HG02642 (cell line): ENCODE results near the gene OR4D1.
"Not testable (repeated sequence)": the region's sequence is repeated elsewhere in the genome, so short reads cannot be mapped to it uniquely, and the experiment has no call there.

ENCODE experiments used
- ATAC-seq: cut with Tn5 transposase; IDR thresholded peaks from one replicate; pipeline ENCODE4 v1.9.1; 2021; ENCODE audit warnings: mild to moderate bottlenecking; ENCODE audit not compliant: unreplicated experiment, poor library complexity

Gene OR4D1

GRCh38 chr17:58147930-58148434 lies at the start of gene OR4D1:
Gene OR4D1 (plus strand): TSS chr17:58148384. CDS start chr17:58155154, 6,770 bp downstream.
- no peak for ATAC-seq

GRCh38 chr17:58100506-58100905 lies 47.7 kb upstream of the OR4D1 start:
- no peak for ATAC-seq

GRCh38 chr17:58101898-58102297 lies 46.3 kb upstream of the OR4D1 start:
- not testable (repeated sequence) for ATAC-seq

- no peak for ATAC-seq
Measured at GRCh38 chr17:58105093-58105492, 43.1 kb upstream of the OR4D1 start.

- ATAC-seq, result no peak
Measured at GRCh38 chr17:58107306-58107705, 40.9 kb upstream of the OR4D1 start.

GRCh38 chr17:58109197-58109596 lies 39.0 kb upstream of the OR4D1 start:
- ATAC-seq, result no peak

GRCh38 chr17:58110012-58110411 lies 38.2 kb upstream of the OR4D1 start:
- no peak for ATAC-seq

- no peak for ATAC-seq
Measured at GRCh38 chr17:58111676-58112075, 36.5 kb upstream of the OR4D1 start.

- no peak for ATAC-seq
Measured at GRCh38 chr17:58112970-58113631, 35.1 kb upstream of the OR4D1 start.

GRCh38 chr17:58113947-58114346 lies 34.2 kb upstream of the OR4D1 start:
- no peak for ATAC-seq

GRCh38 chr17:58117382-58117781 lies 30.8 kb upstream of the OR4D1 start:
- ATAC-seq, result no peak

- ATAC-seq, result no peak
Measured at GRCh38 chr17:58119491-58119890, 28.7 kb upstream of the OR4D1 start.

GRCh38 chr17:58120195-58120822 lies 27.9 kb upstream of the OR4D1 start:
- ATAC-seq, result no peak

GRCh38 chr17:58121925-58122324 lies 26.3 kb upstream of the OR4D1 start:
- ATAC-seq, result no peak

- ATAC-seq, result no peak
Measured at GRCh38 chr17:58127846-58128245, 20.3 kb upstream of the OR4D1 start.

- ATAC-seq, result not testable (repeated sequence)
Measured at GRCh38 chr17:58132697-58133096, 15.5 kb upstream of the OR4D1 start.

- no peak for ATAC-seq
Measured at GRCh38 chr17:58136669-58137279, 11.4 kb upstream of the OR4D1 start.

GRCh38 chr17:58141505-58141904 lies 6.7 kb upstream of the OR4D1 start:
- no peak for ATAC-seq

GRCh38 chr17:58143335-58143734 lies 4.8 kb upstream of the OR4D1 start:
- ATAC-seq, result not testable (repeated sequence)

- no peak for ATAC-seq
Measured at GRCh38 chr17:58144801-58145200, 3.4 kb upstream of the OR4D1 start.

- no peak for ATAC-seq
Measured at GRCh38 chr17:58148609-58149008, 425 bp downstream of the OR4D1 start.
